H1 (cell line): ENCODE results near the gene FRMD4A. TPM values are rescaled to one million over a fixed set of nuclear protein-coding genes. Genes with fewer than 3 reads are reported as not detected.

Experiments used
- CTCF ChIA-PET: fragments of 300-600 bp; sonication (Branson Sonifier 250); formaldehyde crosslinking; loops from one replicate; lab custom pipeline; 2021; ENCODE audit not compliant: partially characterized antibody; lab: Charles Lee
- POLR2A ChIA-PET: fragments of 300-600 bp; sonication (Branson Sonifier 250); formaldehyde crosslinking; loops from one replicate; lab custom pipeline; 2021; ENCODE audit warnings: inconsistent platforms; ENCODE audit not compliant: partially characterized antibody; lab: Charles Lee
- DNase-seq, 2 experiments: peaks; one replicate each; pipeline versions ENCODE4 v3.0.0 to v3.0.0-alpha.2; 2010 to 2022; ENCODE audit warnings: low spot score in 2 of 2, low read depth in 1 of 2, mixed read lengths in 1 of 2
- FAIRE-seq: peaks from 2 replicates; lab custom pipeline; 2011; peaks lifted over from hg19 to GRCh38; lab: Jason Lieb, UNC
- H2AFZ ChIP-seq: 2 replicates; pipeline ENCODE4 v1.8.1; 2012; ENCODE audit warnings: low read length, inconsistent platforms
- H2AK5ac ChIP-seq: 2 replicates; pipeline ENCODE4 v1.6.1; 2013; ENCODE audit warnings: low read depth, low read length
- H2BK120ac ChIP-seq: replicated peaks from 2 replicates; pipeline ENCODE3; 2013; ENCODE audit warnings: low read depth, low read length, inconsistent platforms
- H2BK12ac ChIP-seq: 2 replicates; pipeline ENCODE4 v1.6.1; 2013; ENCODE audit warnings: low read depth, low read length
- H2BK15ac ChIP-seq: 2 replicates; pipeline ENCODE4 v1.6.1; 2013; ENCODE audit warnings: low read length
- H2BK20ac ChIP-seq: 2 replicates; pipeline ENCODE4 v1.6.1; 2013; ENCODE audit warnings: low read length
- H2BK5ac ChIP-seq: 2 replicates; pipeline ENCODE4 v1.6.1; 2013; ENCODE audit warnings: low read depth, low read length
- H3K14ac ChIP-seq: 2 replicates; pipeline ENCODE4 v1.6.1; 2013; ENCODE audit warnings: inconsistent platforms; ENCODE audit not compliant: insufficient read length
- H3K18ac ChIP-seq: 2 replicates; pipeline ENCODE4 v1.6.1; 2013; ENCODE audit warnings: low read length; ENCODE audit errors: extremely low read depth
- H3K23ac ChIP-seq: 2 replicates; pipeline ENCODE4 v1.6.1; 2013; ENCODE audit warnings: inconsistent platforms; ENCODE audit not compliant: insufficient read length
- H3K23me2 ChIP-seq: 2 replicates; pipeline ENCODE4 v1.6.1; 2013; ENCODE audit warnings: low read depth, low read length
- H3K27ac ChIP-seq: 2 replicates; pipeline ENCODE4 v1.6.1; 2011; ENCODE audit warnings: low read depth, low read length, inconsistent platforms
- H3K27me3 ChIP-seq, 4 experiments: replicated peaks in 1 of 4; 1 replicate in 1 of 4; 2 replicates in 3 of 4; pipeline versions ENCODE4 v1.6.1 to v1.8.1; 2011 to 2013; ENCODE audit warnings: low read length in 3 of 4, mild to moderate bottlenecking in 3 of 4, inconsistent platforms in 2 of 4, mixed read lengths in 2 of 4, moderate library complexity in 1 of 4; ENCODE audit not compliant: control insufficient read depth in 3 of 4, insufficient read depth in 3 of 4; ENCODE audit errors: extremely low read depth in 1 of 4
- H3K36me3 ChIP-seq, 4 experiments: 2 replicates each; pipeline versions ENCODE4 v1.6.1 to v1.8.1; 2011 to 2013; ENCODE audit warnings: mild to moderate bottlenecking in 4 of 4, low read length in 3 of 4, moderate library complexity in 2 of 4, control low read depth in 1 of 4, inconsistent platforms in 1 of 4; ENCODE audit not compliant: insufficient read depth in 4 of 4, control insufficient read depth in 2 of 4
- H3K4ac ChIP-seq: replicated peaks from 2 replicates; pipeline ENCODE3; 2013; ENCODE audit warnings: low read length, low read depth, mixed read lengths, inconsistent platforms; ENCODE audit not compliant: insufficient read length
- H3K4me1 ChIP-seq, 4 experiments: replicated peaks in 1 of 4; 1 replicate in 1 of 4; 2 replicates in 3 of 4; pipeline versions ENCODE4 v1.6.1 to v1.8.1; 2011 to 2013; ENCODE audit warnings: low read length in 3 of 4, inconsistent platforms in 2 of 4, mixed read lengths in 1 of 4; ENCODE audit not compliant: insufficient read depth in 4 of 4, control insufficient read depth in 3 of 4
- H3K4me2 ChIP-seq, 2 experiments: 2 replicates each; pipeline versions ENCODE4 v1.6.1 to v1.8.1; 2011 to 2013; ENCODE audit warnings: low read depth in 2 of 2, low read length in 2 of 2, control low read depth in 1 of 2, inconsistent platforms in 1 of 2, mild to moderate bottlenecking in 1 of 2; ENCODE audit not compliant: insufficient read depth in 1 of 2
- H3K4me3 ChIP-seq, 4 experiments: fragments of 200-600, 300-600 bp in 1 of 4; sonication (generic), shearing (Covaris generic), sonication (Bioruptor Twin) in 1 of 4; 2 replicates each; pipeline versions ENCODE4 v1.5.1 to v1.8.1; 2011 to 2016; ENCODE audit warnings: low read length in 4 of 4, low read depth in 3 of 4, control low read depth in 2 of 4, inconsistent platforms in 2 of 4, mild to moderate bottlenecking in 2 of 4, mixed read lengths in 1 of 4, moderate library complexity in 1 of 4; ENCODE audit not compliant: insufficient read depth in 2 of 4; ENCODE audit errors: extremely low read depth in 1 of 4
- H3K56ac ChIP-seq: replicated peaks from 2 replicates; pipeline ENCODE3; 2013; ENCODE audit warnings: low read depth, mild to moderate bottlenecking, mixed read lengths, low read length, inconsistent platforms; ENCODE audit not compliant: insufficient read length
- H3K79me1 ChIP-seq: 2 replicates; pipeline ENCODE4 v1.6.1; 2013; ENCODE audit warnings: low read depth, low read length, control low read depth
- H3K79me2 ChIP-seq, 2 experiments: 2 replicates each; pipeline versions ENCODE4 v1.6.1 to v1.8.1; 2012 to 2013; ENCODE audit warnings: low read length in 2 of 2, mild to moderate bottlenecking in 2 of 2, inconsistent platforms in 1 of 2; ENCODE audit not compliant: insufficient read depth in 2 of 2, control insufficient read depth in 1 of 2
- H3K9ac ChIP-seq, 4 experiments: replicated peaks in 1 of 4; 1 replicate in 1 of 4; 2 replicates in 3 of 4; pipeline versions ENCODE4 v1.6.1 to v1.8.1; 2011 to 2013; ENCODE audit warnings: low read depth in 3 of 4, low read length in 3 of 4, control low read depth in 2 of 4, mild to moderate bottlenecking in 2 of 4, moderate library complexity in 2 of 4, inconsistent platforms in 1 of 4; ENCODE audit errors: extremely low read depth in 1 of 4
- H3K9me3 ChIP-seq, 2 experiments: 2 replicates each; pipeline versions ENCODE4 v1.6.1 to v1.8.1; 2012 to 2013; ENCODE audit warnings: mild to moderate bottlenecking in 2 of 2, moderate library complexity in 2 of 2, control low read depth in 1 of 2, inconsistent platforms in 1 of 2, low read depth in 1 of 2, low read length in 1 of 2, mixed read lengths in 1 of 2; ENCODE audit not compliant: insufficient read depth in 2 of 2
- H4K20me1 ChIP-seq, 2 experiments: replicated peaks in 1 of 2; 2 replicates each; pipeline versions ENCODE3 to v1.8.1; 2011 to 2013; ENCODE audit warnings: inconsistent platforms in 2 of 2, low read length in 2 of 2, mild to moderate bottlenecking in 1 of 2; ENCODE audit not compliant: insufficient read depth in 2 of 2, control insufficient read depth in 1 of 2
- H4K5ac ChIP-seq: 2 replicates; pipeline ENCODE4 v1.6.1; 2013; ENCODE audit warnings: low read length, low read depth, mixed read lengths, inconsistent platforms; ENCODE audit not compliant: insufficient read length
- H4K8ac ChIP-seq: 2 replicates; pipeline ENCODE4 v1.8.0; 2013; ENCODE audit warnings: mild to moderate bottlenecking, moderate library complexity, low read length, inconsistent platforms; ENCODE audit not compliant: insufficient read depth; ENCODE audit errors: extremely low read depth
- H4K91ac ChIP-seq: replicated peaks from 2 replicates; pipeline ENCODE3; 2013; ENCODE audit warnings: low read length, mixed read lengths, inconsistent platforms; ENCODE audit not compliant: insufficient read length
- CBX5 ChIP-seq: fragments of 300-800, 300-1000 bp; sonication (generic); IDR thresholded peaks from 2 replicates; pipeline ENCODE4 v1.7.1; 2016; ENCODE audit warnings: antibody characterized with exemption, low read length, low read depth
- CBX8 ChIP-seq: fragments of 300-800, 300-1000 bp; sonication (generic); IDR thresholded peaks from 2 replicates; pipeline ENCODE4 v1.7.1; 2016; ENCODE audit warnings: low read depth, low read length, borderline replicate concordance
- CHD1 ChIP-seq: IDR thresholded peaks from 2 replicates; pipeline ENCODE4 v1.6.1; 2012; ENCODE audit warnings: low read depth, low read length, improper control_type of control experiment
- EP300 ChIP-seq, 2 experiments: IDR thresholded peaks; 1 replicate in 1 of 2; 2 replicates in 1 of 2; pipeline ENCODE4 v1.6.1; 2011 to 2012; ENCODE audit warnings: low read depth in 2 of 2, low read length in 2 of 2, mild to moderate bottlenecking in 2 of 2, borderline replicate concordance in 1 of 2, inconsistent platforms in 1 of 2, moderate library complexity in 1 of 2
- EZH2 ChIP-seq: fragments of 200-600 bp; sonication (generic); IDR thresholded peaks from 2 replicates; pipeline ENCODE4 v1.7.1; 2012; ENCODE audit warnings: low read depth, mild to moderate bottlenecking, moderate library complexity, low read length, inconsistent platforms; ENCODE audit not compliant: severe bottlenecking
- JUND ChIP-seq: IDR thresholded peaks from 2 replicates; pipeline ENCODE4 v1.6.1; 2011; ENCODE audit warnings: mild to moderate bottlenecking, improper control_type of control experiment, low read length
- KDM1A ChIP-seq: fragments of 200-600, 300-600 bp; sonication (generic); IDR thresholded peaks from 2 replicates; pipeline ENCODE4 v1.7.1; 2016; ENCODE audit warnings: mild to moderate bottlenecking, low read length, borderline replicate concordance
- NANOG ChIP-seq: IDR thresholded peaks from 2 replicates; pipeline ENCODE4 v1.6.1; 2011; ENCODE audit warnings: low read length, low read depth, mild to moderate bottlenecking, inconsistent platforms; ENCODE audit not compliant: insufficient read depth, poor library complexity, severe bottlenecking
- NRF1 ChIP-seq: IDR thresholded peaks from 2 replicates; pipeline ENCODE4 v1.6.1; 2011; ENCODE audit warnings: mild to moderate bottlenecking, low read depth, low read length, improper control_type of control experiment
- RAD21 ChIP-seq, 2 experiments: IDR thresholded peaks in 1 of 2; conservative IDR thresholded peaks in 1 of 2; 2 replicates each; pipeline ENCODE4 v1.6.1; 2011; ENCODE audit warnings: low read depth in 2 of 2, low read length in 2 of 2, improper control_type of control experiment in 1 of 2, inconsistent platforms in 1 of 2, mild to moderate bottlenecking in 1 of 2, moderate library complexity in 1 of 2
- RBBP5 ChIP-seq: IDR thresholded peaks from 2 replicates; pipeline ENCODE4 v1.7.1; 2012; ENCODE audit warnings: low read depth, mild to moderate bottlenecking, inconsistent platforms, low read length, moderate library complexity, borderline replicate concordance
- SIN3A ChIP-seq, 2 experiments: IDR thresholded peaks in 1 of 2; conservative IDR thresholded peaks in 1 of 2; 2 replicates each; pipeline ENCODE4 v1.6.1; 2011 to 2012; ENCODE audit warnings: low read length in 2 of 2, improper control_type of control experiment in 1 of 2, low read depth in 1 of 2, mild to moderate bottlenecking in 1 of 2
- ZNF274 ChIP-seq: IDR thresholded peaks from 2 replicates; pipeline ENCODE4 v1.7.0; 2012; ENCODE audit warnings: low read length, borderline replicate concordance; ENCODE audit errors: extremely low read depth
- WGBS, 2 experiments: shearing (Covaris generic) in 1 of 2; methylation state at CpG; one replicate each; pipeline versions ENCODE4 v1.1.6 to v1.1.7; 2013 to 2015; ENCODE audit warnings: low lambda C conversion rate in 2 of 2, mixed read lengths in 2 of 2, inconsistent platforms in 1 of 2, low coverage in 1 of 2, missing lambda C conversion rate in 1 of 2; ENCODE audit not compliant: insufficient replicate concordance in 2 of 2, insufficient coverage in 1 of 2, insufficient read length in 1 of 2; ENCODE audit errors: extremely low coverage in 1 of 2, missing lambda C conversion rate in 1 of 2; 5-methylcytosine and 5-hydroxymethylcytosine counted together
- polyA plus RNA-seq, 7 experiments: library from polyadenylated mRNA; depleted of rRNA in 3 of 7; stranded (reverse) in 5 of 7; unstranded in 2 of 7; fragments of >200 nt in 5 of 7; fragments of 200-250 nt in 2 of 7; gene quantifications; 1 replicate in 5 of 7; 2 replicates in 1 of 7; 4 replicates in 1 of 7; pipeline versions ENCODE4 v1.2.1 to v1.2.3, GENCODE V29; 2011 to 2013; ENCODE audit warnings: missing spikeins in 2 of 7, mixed read lengths in 2 of 7
- total RNA-seq: library from RNA; stranded (reverse); fragmentation: NEBNext Ultra II Directional; extraction: Animal tissue kit (Norgen Biotek cat#: 25700); gene quantifications from 2 replicates; pipeline ENCODE4 v1.2.1, GENCODE V29; 2021

Gene FRMD4A
- total and polyA plus RNA-seq, 2 of the 8 experiments (the other 6 are each of a cell fraction or from before 2014, with no cell fraction given), result 38.6 to 39.6 TPM

DNA sequence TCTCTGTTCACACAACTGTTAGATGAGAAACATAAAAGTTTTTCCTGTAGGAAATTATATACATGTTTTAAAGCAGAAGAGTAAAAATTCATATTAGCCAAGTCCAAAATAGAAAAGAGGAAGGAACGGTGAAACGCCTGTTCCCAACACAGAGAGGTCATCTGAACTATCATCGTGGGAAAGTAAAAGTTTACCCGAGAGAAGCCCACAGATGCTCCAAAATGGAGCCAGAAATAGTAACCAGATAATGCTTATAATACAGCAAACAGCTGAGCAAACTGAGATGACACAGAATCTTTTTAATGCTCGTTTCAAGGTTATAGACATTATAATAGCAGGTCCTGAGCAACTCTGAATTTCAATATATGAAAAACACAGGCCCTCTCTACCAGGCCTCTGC lies 24.5 kb downstream of the FRMD4A start:
- no peak for FAIRE-seq
- 80% methylated on average over 5 of the region's 5 CpGs; no CpG with 5 or more reads in 1 of the 2 experiments for WGBS, 2 experiments
- H3K4me1 ChIP-seq, result peaks cover 0 to 2% (median 0%) of the 10 kb centered on the region in 4 experiments; a peak in 1 of 7 replicates
- H3K18ac ChIP-seq, result no peak overlapping the region
- peaks cover 0 to 1% (median 0%) of the 10 kb centered on the region in 4 experiments; a peak in 1 of 7 replicates for H3K27me3 ChIP-seq
- H2BK12ac ChIP-seq, result no peak overlapping the region
- no peak overlapping the region for H2BK15ac ChIP-seq
- H2AFZ ChIP-seq, result no peak overlapping the region
- no peak overlapping the region for H3K9ac ChIP-seq
- no peak overlapping the region for H2BK120ac ChIP-seq
- no peaks in the 10 kb centered on the region for H3K9me3 ChIP-seq
- no peaks in the 10 kb centered on the region for H3K23me2 ChIP-seq
- no peak overlapping the region for H3K56ac ChIP-seq
- H3K4me2 ChIP-seq, result no peak overlapping the region
- no peak overlapping the region for H3K14ac ChIP-seq
- no peaks in the 10 kb centered on the region for H3K36me3 ChIP-seq
- H4K5ac ChIP-seq, result no peak overlapping the region
- POLR2A ChIA-PET, result no interaction called here
- H3K4ac ChIP-seq, result no peak overlapping the region
- no peaks in the 10 kb centered on the region for H4K20me1 ChIP-seq
- H3K4me3 ChIP-seq, result no peak overlapping the region
- H2BK20ac ChIP-seq, result no peak overlapping the region
- H2BK5ac ChIP-seq, result no peak overlapping the region
- no peak overlapping the region for H4K8ac ChIP-seq
- no peak overlapping the region for H3K23ac ChIP-seq
- no peaks in the 10 kb centered on the region for H3K79me2 ChIP-seq
- H3K27ac ChIP-seq, result no peak overlapping the region
- CTCF ChIA-PET, result no interaction called here
- DNase-seq, result no peak
- no peak overlapping the region for H4K91ac ChIP-seq
- no peaks in the 10 kb centered on the region for H3K79me1 ChIP-seq
- no peak overlapping the region for H2AK5ac ChIP-seq
- TF ChIP-seq ZNF274 (no peak), JUND (no peak), CBX8 (no peak), RAD21 (IDR thresholded peaks at IDR 0.05 in 1 of 2, conservative IDR thresholded peaks at IDR 0.05 in 1 of 2; ENCODE audit: low read depth in 2 of 2, low read length in 2 of 2) (no peak), KDM1A (no peak), NRF1 (no peak), NANOG (no peak), SIN3A (conservative IDR thresholded peaks at IDR 0.05 in 1 of 2, IDR thresholded peaks at IDR 0.05 in 1 of 2; ENCODE audit: low read depth in 1 of 2, low read length in 2 of 2) (no peak), RBBP5 (no peak), CHD1 (no peak), EZH2 (no peak), EP300 (IDR thresholded peaks at IDR 0.05; ENCODE audit: borderline replicate concordance in 1 of 2, low read depth in 2 of 2, low read length in 2 of 2) (no peak), CBX5 (no peak)
